Upper lobe of right lung (tissue), 1 donor: ENCODE measurements around the gene RHNO1. TPM values are rescaled to one million over a fixed set of nuclear protein-coding genes. Genes with fewer than 3 reads are reported as not detected.

Source experiments
- ATAC-seq: fragments of 200-7000 bp; cut with Tn5 transposase; one replicate; pipeline ENCODE4 v1.9.1; 2020; ENCODE audit warnings: mild to moderate bottlenecking, moderate library complexity
- DNase-seq: peaks from one replicate; pipeline ENCODE4 v3.0.0-alpha.2; 2020
- H3K27ac ChIP-seq: fragments of 200-600 bp; one replicate; pipeline ENCODE4 v1.8.0; 2022
- H3K27me3 ChIP-seq: fragments of 200-600 bp; one replicate; pipeline ENCODE4 v1.8.0; 2022; ENCODE audit warnings: mild to moderate bottlenecking
- H3K36me3 ChIP-seq: fragments of 200-600 bp; one replicate; pipeline ENCODE4 v1.8.0; 2022
- H3K4me1 ChIP-seq: fragments of 200-600 bp; one replicate; pipeline ENCODE4 v1.8.0; 2022
- H3K4me3 ChIP-seq: fragments of 200-600 bp; one replicate; pipeline ENCODE4 v1.8.0; 2022; ENCODE audit warnings: mild to moderate bottlenecking
- H3K9me3 ChIP-seq: fragments of 200-600 bp; one replicate; pipeline ENCODE4 v1.8.0; 2022
- intact Hi-C: fragments of 100-400 bp; cut with DNase I; formaldehyde crosslinking; loops from one replicate; pipeline ENCODE4 v1.11.0; 2022
- total RNA-seq: library from RNA; stranded (reverse); fragmentation: NEBNext Ultra II Directional; extraction: Animal tissue kit (Norgen Biotek cat#: 25700); gene quantifications from one replicate; pipeline ENCODE4 v1.2.1, GENCODE V29; 2021
- TF ChIP-seq, protein P1 (sequence below): fragments of 200-600 bp; IDR thresholded peaks from one replicate; pipeline ENCODE4 v1.8.0; 2022; ENCODE audit warnings: antibody characterized with exemption
- donor health status: DM: no; HTN: yes; CAD: no; lungs with severe emphysema.

The RHNO1 gene
- total RNA-seq, 1 donor from 2014 or later: 15.2 TPM

DNA sequence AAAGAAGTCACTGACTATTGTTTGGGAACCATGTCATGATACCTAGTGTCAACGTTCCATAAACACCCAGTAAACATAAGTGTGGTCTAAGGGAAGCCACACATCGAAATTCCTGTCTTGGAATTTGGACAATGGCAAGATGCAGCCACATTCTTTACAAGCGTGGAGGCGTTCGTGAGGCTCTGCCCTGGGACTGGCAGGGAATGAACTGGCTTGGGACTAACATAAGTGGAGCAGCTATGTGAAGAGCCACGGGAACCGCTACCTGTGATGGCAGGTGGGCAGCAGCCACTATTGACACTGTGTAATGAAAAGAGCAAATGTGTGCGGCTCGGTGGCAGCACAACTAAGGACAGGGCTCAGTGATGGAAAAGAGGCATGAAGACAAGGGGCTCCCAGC lies 32.2 kb upstream of the RHNO1 start:
- peaks cover 4% of the 10 kb centered on the region for H3K36me3 ChIP-seq
- no peaks in the 10 kb centered on the region for H3K4me1 ChIP-seq
- H3K9me3 ChIP-seq: no peaks in the 10 kb centered on the region
- intact Hi-C loops: no loop called here
- H3K4me3 ChIP-seq: no peak overlapping the region
- no peak for ATAC-seq
- H3K27me3 ChIP-seq: no peaks in the 10 kb centered on the region
- H3K27ac ChIP-seq: no peak overlapping the region
- TF ChIP-seq, protein P1, sequence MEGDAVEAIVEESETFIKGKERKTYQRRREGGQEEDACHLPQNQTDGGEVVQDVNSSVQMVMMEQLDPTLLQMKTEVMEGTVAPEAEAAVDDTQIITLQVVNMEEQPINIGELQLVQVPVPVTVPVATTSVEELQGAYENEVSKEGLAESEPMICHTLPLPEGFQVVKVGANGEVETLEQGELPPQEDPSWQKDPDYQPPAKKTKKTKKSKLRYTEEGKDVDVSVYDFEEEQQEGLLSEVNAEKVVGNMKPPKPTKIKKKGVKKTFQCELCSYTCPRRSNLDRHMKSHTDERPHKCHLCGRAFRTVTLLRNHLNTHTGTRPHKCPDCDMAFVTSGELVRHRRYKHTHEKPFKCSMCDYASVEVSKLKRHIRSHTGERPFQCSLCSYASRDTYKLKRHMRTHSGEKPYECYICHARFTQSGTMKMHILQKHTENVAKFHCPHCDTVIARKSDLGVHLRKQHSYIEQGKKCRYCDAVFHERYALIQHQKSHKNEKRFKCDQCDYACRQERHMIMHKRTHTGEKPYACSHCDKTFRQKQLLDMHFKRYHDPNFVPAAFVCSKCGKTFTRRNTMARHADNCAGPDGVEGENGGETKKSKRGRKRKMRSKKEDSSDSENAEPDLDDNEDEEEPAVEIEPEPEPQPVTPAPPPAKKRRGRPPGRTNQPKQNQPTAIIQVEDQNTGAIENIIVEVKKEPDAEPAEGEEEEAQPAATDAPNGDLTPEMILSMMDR: no peak
- DNase-seq: no peak

DNA sequence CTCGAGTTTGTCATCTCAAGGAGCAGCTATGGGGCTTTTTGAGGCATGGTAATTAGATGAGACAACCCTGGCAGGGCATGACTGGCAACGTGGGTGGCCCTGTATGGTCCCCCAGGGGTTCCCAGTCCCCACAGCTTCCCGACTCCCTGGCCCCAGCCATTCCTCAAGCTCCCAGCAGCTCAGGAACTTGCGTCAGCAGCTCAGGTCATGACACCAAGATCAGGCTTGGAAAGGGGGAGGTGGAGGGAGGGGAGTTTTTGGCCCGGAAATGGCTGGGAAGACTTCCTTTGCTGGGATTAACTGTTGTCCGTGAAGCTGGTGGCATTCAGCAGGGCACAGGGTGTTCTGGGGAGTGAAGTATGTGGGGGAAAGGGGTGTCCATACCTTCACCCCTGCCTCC lies 31.7 kb upstream of the RHNO1 start:
- H3K27me3 ChIP-seq: no peaks in the 10 kb centered on the region

DNA sequence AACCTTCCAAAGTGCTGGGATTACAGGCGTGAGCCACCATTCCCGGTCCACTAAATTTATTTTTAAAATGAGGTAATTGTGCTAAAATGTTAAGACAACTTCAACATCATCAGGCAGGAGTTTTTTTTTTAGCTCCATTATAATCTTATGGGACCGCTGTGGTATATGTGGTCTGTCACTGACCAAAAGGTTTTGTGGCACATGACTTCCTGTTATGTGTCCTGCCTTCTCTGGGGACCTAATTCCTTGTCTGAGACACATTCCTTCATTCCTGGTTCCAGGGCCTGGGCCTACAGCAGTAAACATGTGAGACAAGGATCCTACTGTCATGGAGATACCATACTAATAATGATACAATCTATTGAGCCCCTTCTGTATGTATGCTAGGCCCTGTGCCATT lies 25.1 kb upstream of the RHNO1 start:
- H3K36me3 ChIP-seq: no peaks in the 10 kb centered on the region
- peaks cover 5% of the 10 kb centered on the region for H3K4me1 ChIP-seq
- no peaks in the 10 kb centered on the region for H3K27me3 ChIP-seq
- no peak for ATAC-seq
- no peak for DNase-seq
- intact Hi-C loops: no loop called here
- no peak overlapping the region for H3K27ac ChIP-seq
- no peaks in the 10 kb centered on the region for H3K9me3 ChIP-seq
- H3K4me3 ChIP-seq: no peak overlapping the region
- TF ChIP-seq, protein P1: no peak

More for the DNA sequence above, 31.7 kb upstream of the RHNO1 start:
- ATAC-seq (no peak), DNase-seq (no peak)
- intact Hi-C loops: no loop called here
- peaks cover 4% of the 10 kb centered on the region for H3K36me3 ChIP-seq
- no peak overlapping the region for H3K27ac ChIP-seq
- H3K9me3 ChIP-seq: no peaks in the 10 kb centered on the region
- TF ChIP-seq, protein P1: no peak
- no peak overlapping the region for H3K4me3 ChIP-seq
- H3K4me1 ChIP-seq: no peaks in the 10 kb centered on the region

DNA sequence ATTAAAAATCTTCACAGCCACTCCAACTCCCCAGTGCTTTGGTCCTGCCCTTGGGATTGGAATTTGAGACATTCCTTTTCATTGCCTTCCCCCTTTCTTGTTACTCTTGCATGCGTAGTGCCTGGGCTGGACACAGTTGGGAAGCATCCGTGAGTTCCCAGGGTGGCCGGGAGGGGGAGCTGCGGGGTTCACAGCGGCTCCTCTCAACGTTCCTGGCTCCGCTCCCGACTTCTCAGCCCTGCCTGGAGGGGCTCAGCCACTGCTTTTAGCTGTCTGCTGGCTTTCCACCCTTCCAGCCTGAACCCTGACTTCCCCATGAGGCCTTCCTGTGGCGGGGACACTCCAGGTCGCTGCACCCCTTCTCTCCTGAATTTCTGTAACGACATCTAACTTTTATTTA lies 23.4 kb upstream of the RHNO1 start:
- DNase-seq (peak; percentile 86), ATAC-seq (peak; percentile 92)
- H3K4me1 ChIP-seq: peaks cover 5% of the 10 kb centered on the region
- H3K27ac ChIP-seq: no peak overlapping the region
- intact Hi-C loops: no loop called here
- no peaks in the 10 kb centered on the region for H3K36me3 ChIP-seq
- no peaks in the 10 kb centered on the region for H3K9me3 ChIP-seq
- no peaks in the 10 kb centered on the region for H3K27me3 ChIP-seq
- TF ChIP-seq, protein P1: peak; percentile 82
- H3K4me3 ChIP-seq: no peak overlapping the region

DNA sequence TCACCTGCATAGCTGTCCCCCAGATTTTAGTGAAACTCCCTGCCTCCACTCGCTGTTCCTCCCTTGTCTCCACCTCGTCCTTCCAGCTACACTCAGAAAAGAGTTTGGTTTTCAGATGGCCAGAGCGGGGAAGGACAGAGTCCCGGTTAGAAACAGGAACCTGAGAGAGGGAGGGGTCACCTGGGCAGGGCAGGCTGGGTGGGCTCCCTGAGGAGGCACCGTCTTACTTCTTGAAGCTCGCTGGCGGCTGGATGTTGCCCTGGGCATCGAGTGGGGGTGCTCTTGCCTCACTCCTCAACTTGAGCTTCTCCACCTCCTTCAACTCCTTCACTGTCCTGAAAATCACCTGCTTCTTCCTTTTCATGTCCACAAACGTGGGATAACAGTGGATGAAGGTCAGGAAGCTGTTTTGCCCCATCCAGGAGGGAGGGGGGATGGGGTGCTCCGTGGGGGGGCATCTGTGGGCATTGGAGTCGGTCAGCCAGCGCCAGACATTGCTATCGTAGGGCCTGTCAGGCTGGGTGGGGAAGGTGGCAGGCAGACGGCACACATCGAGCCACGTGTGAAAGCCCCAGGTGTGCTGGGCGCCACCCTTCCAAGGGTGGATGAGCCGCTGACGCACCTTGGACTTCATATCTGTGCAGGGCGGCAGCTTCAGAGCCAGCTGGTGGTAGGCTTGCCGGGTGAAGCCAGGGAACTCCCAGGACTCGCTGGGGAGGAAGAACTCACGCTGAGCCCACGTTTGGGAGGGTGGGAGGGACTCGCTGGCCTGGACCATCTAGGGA lies 22.2 kb upstream of the RHNO1 start:
- no peak for DNase-seq
- Histone ChIP-seq H3K36me3 (no peaks in the 10 kb centered on the region), H3K4me3 (no peak overlapping the region), H3K27me3 (no peaks in the 10 kb centered on the region), H3K9me3 (no peaks in the 10 kb centered on the region), H3K27ac (no peak overlapping the region), H3K4me1 (peaks cover 5% of the 10 kb centered on the region)
- TF ChIP-seq, protein P1: no peak
- intact Hi-C loops: no loop called here
- ATAC-seq: no peak

DNA sequence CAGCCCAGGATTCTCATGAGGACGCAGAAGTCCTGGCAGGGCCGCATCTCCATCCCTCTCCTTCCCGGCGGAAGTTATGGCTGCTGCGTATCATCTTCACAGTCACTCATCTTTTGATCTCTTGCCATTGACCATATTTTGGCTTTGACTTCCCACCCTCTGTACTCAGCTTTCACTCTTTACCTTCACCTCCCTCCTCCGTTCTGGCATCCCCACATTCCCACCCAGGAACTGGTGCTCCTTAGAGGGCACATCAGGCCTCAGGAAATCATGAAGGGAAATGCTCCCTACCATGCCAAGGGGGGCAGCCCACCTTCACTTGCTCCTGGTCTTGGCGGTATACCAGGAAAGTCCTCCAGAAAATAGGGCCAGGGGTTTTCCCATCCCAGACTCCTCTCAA lies 21.5 kb upstream of the RHNO1 start:
- H3K27ac ChIP-seq: no peak overlapping the region
- H3K4me1 ChIP-seq: peaks cover 5% of the 10 kb centered on the region
- no peaks in the 10 kb centered on the region for H3K9me3 ChIP-seq
- H3K27me3 ChIP-seq: no peaks in the 10 kb centered on the region
- H3K4me3 ChIP-seq: no peak overlapping the region
- ATAC-seq (no peak), DNase-seq (no peak)
- H3K36me3 ChIP-seq: no peaks in the 10 kb centered on the region
- TF ChIP-seq, protein P1: no peak
- intact Hi-C loops: no loop called here
